Smooth muscle cell (in vitro differentiated cells): ENCODE data around the gene DTYMK. TPM values are rescaled to one million over a fixed set of nuclear protein-coding genes. Genes with fewer than 3 reads are reported as not detected.

Experiments
- DNase-seq: peaks from one replicate; lab custom pipeline; 2025; ENCODE audit not compliant: unreplicated experiment; lab: John Stamatoyannopoulos, UW
- H2AFZ ChIP-seq: fragments of 200-600 bp; sonication (generic); 2 replicates; pipeline ENCODE4 v1.6.0; 2016; ENCODE audit warnings: antibody characterized with exemption, low read depth, mild to moderate bottlenecking
- H3F3A ChIP-seq: fragments of 200-600 bp; sonication (generic); 2 replicates; pipeline ENCODE4 v1.6.0; 2017; ENCODE audit warnings: antibody characterized with exemption, low read depth
- H3K27ac ChIP-seq: fragments of 200-600 bp; sonication (generic); 2 replicates; pipeline ENCODE4 v1.5.1; 2016; ENCODE audit warnings: low read depth, mild to moderate bottlenecking
- H3K27me3 ChIP-seq: fragments of 200-600 bp; sonication (generic); 2 replicates; pipeline ENCODE4 v1.6.1; 2016; ENCODE audit warnings: low read depth, mild to moderate bottlenecking
- H3K36me3 ChIP-seq: fragments of 200-600 bp; sonication (generic); 2 replicates; pipeline ENCODE4 v1.5.1; 2016; ENCODE audit warnings: low read depth
- H3K4me1 ChIP-seq: fragments of 200-600 bp; sonication (generic); 2 replicates; pipeline ENCODE4 v1.5.1; 2016; ENCODE audit warnings: low read depth
- H3K4me2 ChIP-seq: fragments of 200-600 bp; sonication (generic); 2 replicates; pipeline ENCODE4 v1.6.0; 2016; ENCODE audit warnings: mild to moderate bottlenecking
- H3K4me3 ChIP-seq: fragments of 200-600 bp; sonication (generic); 2 replicates; pipeline ENCODE4 v1.5.1; 2016; ENCODE audit warnings: mild to moderate bottlenecking
- H3K79me2 ChIP-seq: fragments of 200-600 bp; sonication (generic); 2 replicates; pipeline ENCODE4 v1.6.0; 2016; ENCODE audit warnings: low read depth, mild to moderate bottlenecking
- H3K9ac ChIP-seq: fragments of 200-600 bp; sonication (generic); 2 replicates; pipeline ENCODE4 v1.6.0; 2016; ENCODE audit warnings: low read depth
- H3K9me3 ChIP-seq: fragments of 200-600 bp; sonication (generic); replicated peaks from 2 replicates; pipeline ENCODE4 v1.5.1; 2016; ENCODE audit warnings: low read depth
- H4K20me1 ChIP-seq: fragments of 200-600 bp; sonication (generic); 2 replicates; pipeline ENCODE4 v1.6.0; 2016; ENCODE audit warnings: low read depth
- WGBS: methylation state at CpG from one replicate; pipeline ENCODE4 v1.1.7; 2016; ENCODE audit warnings: low lambda C conversion rate; 5-methylcytosine and 5-hydroxymethylcytosine counted together
- polyA plus RNA-seq: library from polyadenylated mRNA; unstranded; fragments of >200 nt; fragmentation: Nextera tagmentation; extraction: Ambion mirVana; gene quantifications from 2 replicates; pipeline ENCODE4 v1.2.1, GENCODE V29; 2016
- total RNA-seq: library from RNA; depleted of rRNA; stranded (reverse); fragments of >200 nt; gene quantifications from 2 replicates; pipeline ENCODE4 v1.2.3, GENCODE V29; 2014
- TF ChIP-seq, protein P1 (sequence below): fragments of 200-600 bp; sonication (generic); IDR thresholded peaks from 2 replicates; pipeline ENCODE4 v1.5.1; 2017; ENCODE audit warnings: borderline replicate concordance, mild to moderate bottlenecking, antibody characterized with exemption; ENCODE audit not compliant: insufficient read depth, poor library complexity, severe bottlenecking

Gene DTYMK
- total and polyA plus RNA-seq, 2 experiments from 2014 or later: 22.2 to 65.8 TPM

DNA sequence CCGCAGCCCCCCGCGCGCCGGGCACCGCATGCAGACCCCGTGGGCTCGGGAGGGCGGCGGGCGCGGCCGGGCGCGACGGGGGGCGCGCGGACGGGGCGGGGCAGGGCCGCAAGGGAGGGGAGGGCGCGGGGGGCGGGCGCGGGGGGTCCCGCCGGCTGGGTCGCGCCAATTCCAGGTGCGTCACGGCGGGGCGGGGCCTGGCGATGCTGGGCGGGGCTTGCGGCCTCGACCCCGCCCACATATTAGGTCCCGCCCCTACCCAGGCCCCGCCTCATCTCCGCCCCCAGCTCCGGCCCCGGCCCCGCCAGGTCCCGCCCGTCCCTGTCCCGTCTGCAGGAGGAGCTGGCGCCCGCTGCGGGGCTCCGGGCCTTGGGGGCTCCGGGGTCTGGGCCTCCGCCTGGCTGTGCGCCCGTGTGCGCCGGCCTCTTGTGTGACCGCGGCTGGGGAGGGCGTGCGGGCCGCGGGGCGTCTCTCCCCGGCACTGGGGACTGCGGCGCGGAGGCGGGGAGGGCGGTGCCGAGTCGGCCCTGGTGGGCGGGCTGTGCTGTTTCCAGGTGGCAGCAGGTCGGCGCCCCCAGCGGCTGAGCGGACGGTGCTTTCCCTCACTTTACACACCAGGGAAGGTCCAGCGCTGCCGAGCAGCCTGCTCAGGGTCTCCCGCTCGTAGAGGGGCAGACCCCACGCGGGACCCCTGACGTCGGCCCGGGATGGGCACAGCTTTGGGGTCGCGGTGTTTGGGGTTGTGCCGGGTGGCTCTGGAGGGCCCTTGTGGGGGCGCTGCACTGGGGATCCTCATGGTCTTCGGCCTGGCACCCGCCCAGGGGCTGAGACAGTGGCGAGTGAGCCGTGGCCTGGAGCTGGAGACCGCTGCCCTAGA, 15.8 kb upstream of the DTYMK start:
- no peaks in the 10 kb centered on the region for H3F3A ChIP-seq
- peak overlapping the region; percentile 44 for H3K27ac ChIP-seq
- peak; percentile 79 for DNase-seq
- WGBS: under 1% methylated on average over 30 of the region's 98 CpGs
- TF ChIP-seq, protein P1, sequence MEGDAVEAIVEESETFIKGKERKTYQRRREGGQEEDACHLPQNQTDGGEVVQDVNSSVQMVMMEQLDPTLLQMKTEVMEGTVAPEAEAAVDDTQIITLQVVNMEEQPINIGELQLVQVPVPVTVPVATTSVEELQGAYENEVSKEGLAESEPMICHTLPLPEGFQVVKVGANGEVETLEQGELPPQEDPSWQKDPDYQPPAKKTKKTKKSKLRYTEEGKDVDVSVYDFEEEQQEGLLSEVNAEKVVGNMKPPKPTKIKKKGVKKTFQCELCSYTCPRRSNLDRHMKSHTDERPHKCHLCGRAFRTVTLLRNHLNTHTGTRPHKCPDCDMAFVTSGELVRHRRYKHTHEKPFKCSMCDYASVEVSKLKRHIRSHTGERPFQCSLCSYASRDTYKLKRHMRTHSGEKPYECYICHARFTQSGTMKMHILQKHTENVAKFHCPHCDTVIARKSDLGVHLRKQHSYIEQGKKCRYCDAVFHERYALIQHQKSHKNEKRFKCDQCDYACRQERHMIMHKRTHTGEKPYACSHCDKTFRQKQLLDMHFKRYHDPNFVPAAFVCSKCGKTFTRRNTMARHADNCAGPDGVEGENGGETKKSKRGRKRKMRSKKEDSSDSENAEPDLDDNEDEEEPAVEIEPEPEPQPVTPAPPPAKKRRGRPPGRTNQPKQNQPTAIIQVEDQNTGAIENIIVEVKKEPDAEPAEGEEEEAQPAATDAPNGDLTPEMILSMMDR: peak; percentile 28
- H3K27me3 ChIP-seq: no peaks in the 10 kb centered on the region
- peaks cover 10% of the 10 kb centered on the region for H4K20me1 ChIP-seq
- no peak overlapping the region for H2AFZ ChIP-seq
- peaks cover 14% of the 10 kb centered on the region for H3K36me3 ChIP-seq
- H3K4me2 ChIP-seq: peak overlapping the region; percentile 100
- peak overlapping the region; percentile 73 for H3K9ac ChIP-seq
- H3K9me3 ChIP-seq: no peaks in the 10 kb centered on the region
- peak overlapping the region; percentile 100 for H3K4me3 ChIP-seq
- peaks cover 10% of the 10 kb centered on the region for H3K79me2 ChIP-seq
- peaks cover 9% of the 10 kb centered on the region for H3K4me1 ChIP-seq

DNA sequence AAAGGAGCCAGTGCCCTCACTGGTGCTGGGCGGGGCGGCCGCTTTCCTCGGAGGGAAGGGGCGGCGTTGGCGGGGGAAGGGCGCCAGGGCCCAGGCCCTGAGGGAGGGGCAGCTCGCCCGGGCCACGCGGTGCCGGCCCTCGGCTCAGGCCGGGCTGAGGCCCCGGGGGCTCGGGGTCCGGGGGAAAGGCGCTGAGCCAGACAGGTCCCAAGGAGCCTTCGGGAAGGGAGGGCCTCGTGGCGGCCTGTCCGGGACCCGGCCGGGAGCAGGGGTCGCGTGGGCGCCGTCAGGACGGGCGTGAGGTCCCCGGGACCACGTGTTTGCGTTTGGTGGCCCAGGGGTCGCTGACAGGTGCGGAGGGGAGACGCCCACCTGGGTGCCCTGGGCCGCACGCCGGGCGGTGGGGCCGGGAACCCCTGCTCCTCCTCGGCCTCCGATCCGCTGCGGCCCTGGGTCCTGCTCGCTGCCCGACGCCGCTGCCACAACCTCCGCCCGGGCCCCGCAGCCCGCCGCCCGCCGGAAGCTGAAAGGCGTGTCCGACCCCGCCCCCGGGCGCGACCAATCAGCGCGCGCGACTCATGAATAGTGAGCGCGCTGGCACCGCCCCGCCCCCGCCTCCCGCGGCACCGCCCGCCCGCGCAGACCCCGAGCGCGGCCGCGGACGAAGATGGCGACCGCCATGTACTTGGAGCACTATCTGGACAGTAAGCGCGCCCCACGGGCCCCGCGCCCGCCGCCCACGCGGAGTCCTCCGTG, 15.0 kb upstream of the DTYMK start, which contains the start of gene ING5:
ING5 (plus strand) TSS at position 641 of the 756 bp plus-strand sequence; CDS start at position 668, 27 bp downstream.
- H3K9me3 ChIP-seq: no peaks in the 10 kb centered on the region
- WGBS: under 1% methylated on average over 28 of the region's 96 CpGs

DNA sequence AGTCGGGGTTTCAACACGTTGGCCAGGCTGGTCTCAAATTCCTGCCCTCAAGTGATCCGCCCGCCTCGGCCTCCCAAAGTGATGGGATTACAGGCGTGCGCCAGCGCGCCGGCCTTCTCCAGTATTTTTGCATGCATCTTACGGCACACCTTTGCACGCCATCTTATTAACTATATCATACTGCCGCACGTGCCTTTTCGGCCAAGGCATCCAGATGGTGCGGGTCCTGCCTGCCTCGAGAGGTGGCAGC, 14.5 kb upstream of the DTYMK start:
- WGBS: 1% methylated on average over 17 of the region's 17 CpGs
- H3K36me3 ChIP-seq: peaks cover 7% of the 10 kb centered on the region
- H3K4me2 ChIP-seq: peak overlapping the region; percentile 99
- H3K9ac ChIP-seq: no peak overlapping the region
- H3F3A ChIP-seq: no peaks in the 10 kb centered on the region
- H2AFZ ChIP-seq: no peak overlapping the region
- TF ChIP-seq, protein P1: peak; percentile 16
- H3K4me1 ChIP-seq: peaks cover 9% of the 10 kb centered on the region
- H4K20me1 ChIP-seq: peaks cover 10% of the 10 kb centered on the region
- no peaks in the 10 kb centered on the region for H3K27me3 ChIP-seq
- H3K9me3 ChIP-seq: no peaks in the 10 kb centered on the region
- H3K27ac ChIP-seq: no peak overlapping the region
- no peak for DNase-seq
- H3K4me3 ChIP-seq: peak overlapping the region; percentile 76
- peaks cover 10% of the 10 kb centered on the region for H3K79me2 ChIP-seq

More for the DNA sequence above, 15.0 kb upstream of the DTYMK start, which contains the start of gene ING5:
- peaks cover 10% of the 10 kb centered on the region for H3K79me2 ChIP-seq
- peaks cover 10% of the 10 kb centered on the region for H4K20me1 ChIP-seq
- no peaks in the 10 kb centered on the region for H3K27me3 ChIP-seq
- H2AFZ ChIP-seq: no peak within 1 kb of the TSS
- peaks cover 12% of the 10 kb centered on the region for H3K36me3 ChIP-seq
- H3K4me1 ChIP-seq: peaks cover 9% of the 10 kb centered on the region
- TF ChIP-seq, protein P1: no peak
- peak within 1 kb of the TSS; percentile 66 for H3K27ac ChIP-seq
- peak within 1 kb of the TSS; percentile 100 for H3K4me2 ChIP-seq
- peak; percentile 83 for DNase-seq
- H3K4me3 ChIP-seq: peak within 1 kb of the TSS; percentile 100
- H3K9ac ChIP-seq: peak within 1 kb of the TSS; percentile 80
- no peaks in the 10 kb centered on the region for H3F3A ChIP-seq
